Aorta (tissue), 5 donors: Measurements from ENCODE around the gene ALG6. TPM values are rescaled to one million over a fixed set of nuclear protein-coding genes. Genes with fewer than 3 reads are reported as not detected.
"Not testable (repeated sequence)": the region's sequence is repeated elsewhere in the genome, so short reads cannot be mapped to it uniquely, and the experiment has no call there.

Experiments
- ATAC-seq: fragments of 200-7000 bp; cut with Tn5 transposase; one replicate; pipeline ENCODE4 v1.9.1; 2022; ENCODE audit warnings: moderate library complexity; ENCODE audit not compliant: low FRiP score
- DNase-seq, 2 donors: peaks; one replicate each; pipeline ENCODE4 v3.0.0-alpha.2; 2020
- H3K27ac ChIP-seq, 2 donors: one replicate each; pipeline ENCODE4 v1.5.1; 2013; ENCODE audit warnings: low read length in 2 of 2, mild to moderate bottlenecking in 2 of 2, moderate library complexity in 2 of 2, control low read depth in 1 of 2, inconsistent platforms in 1 of 2, low read depth in 1 of 2
- H3K27me3 ChIP-seq, 2 donors: one replicate each; pipeline ENCODE4 v1.6.1; 2013; ENCODE audit warnings: control low read depth in 1 of 2, low read length in 1 of 2, mild to moderate bottlenecking in 1 of 2, moderate library complexity in 1 of 2; ENCODE audit not compliant: insufficient read depth in 2 of 2, control insufficient read depth in 1 of 2
- H3K36me3 ChIP-seq, 2 donors: one replicate each; pipeline ENCODE4 v1.6.1; 2013; ENCODE audit warnings: control low read depth in 1 of 2, low read length in 1 of 2, mild to moderate bottlenecking in 1 of 2; ENCODE audit not compliant: insufficient read depth in 2 of 2, control insufficient read depth in 1 of 2
- H3K4me1 ChIP-seq, 2 donors: one replicate each; pipeline ENCODE4 v1.6.1; 2013; ENCODE audit warnings: low read length in 2 of 2, control low read depth in 1 of 2, mild to moderate bottlenecking in 1 of 2, moderate library complexity in 1 of 2; ENCODE audit not compliant: insufficient read depth in 2 of 2, control insufficient read depth in 1 of 2
- H3K4me3 ChIP-seq, 2 donors: one replicate each; pipeline ENCODE4 v1.5.1; 2013; ENCODE audit warnings: low read length in 2 of 2, control low read depth in 1 of 2, mild to moderate bottlenecking in 1 of 2
- H3K9me3 ChIP-seq: one replicate; pipeline ENCODE4 v1.6.1; 2013; ENCODE audit warnings: mild to moderate bottlenecking, low read length; ENCODE audit not compliant: control insufficient read depth
- WGBS, 2 donors: extraction: QIAGEN DNeasy Blood & Tissue Kit; methylation state at CpG; one replicate each; pipeline ENCODE4 v1.1.7; 2013; 5-methylcytosine and 5-hydroxymethylcytosine counted together
- intact Hi-C, 2 donors: fragments of 100-400 bp; cut with DNase I; formaldehyde crosslinking; loops; one replicate each; pipeline versions ENCODE4 v1.14.2 to v1.15.0; 2022
- polyA plus RNA-seq, 2 donors: library from polyadenylated mRNA; stranded (reverse); fragments of 200-250 nt; gene quantifications; one replicate each; pipeline ENCODE4 v1.2.3, GENCODE V29; 2013
- total RNA-seq, 2 donors: library from RNA; stranded (reverse); fragmentation: NEBNext Ultra II Directional; extraction: Animal tissue kit (Norgen Biotek cat#: 25700); gene quantifications; one replicate each; pipeline ENCODE4 v1.2.1, GENCODE V29; 2021
- donor health status: healthy with polysubstance abuse.
- donor health status: Bipolar disorder and iron deficiency.
- donor health status: DM: no; HTN: no; CAD: no.
- donor health status: DM: no; HTN: no; CAD: no.
- donor health status: DM: yes; HTN: yes; CAD: no.

ALG6 gene
- total and polyA plus RNA-seq, 4 donors, result 2.4 to 11.0 (median 8.4) TPM

DNA sequence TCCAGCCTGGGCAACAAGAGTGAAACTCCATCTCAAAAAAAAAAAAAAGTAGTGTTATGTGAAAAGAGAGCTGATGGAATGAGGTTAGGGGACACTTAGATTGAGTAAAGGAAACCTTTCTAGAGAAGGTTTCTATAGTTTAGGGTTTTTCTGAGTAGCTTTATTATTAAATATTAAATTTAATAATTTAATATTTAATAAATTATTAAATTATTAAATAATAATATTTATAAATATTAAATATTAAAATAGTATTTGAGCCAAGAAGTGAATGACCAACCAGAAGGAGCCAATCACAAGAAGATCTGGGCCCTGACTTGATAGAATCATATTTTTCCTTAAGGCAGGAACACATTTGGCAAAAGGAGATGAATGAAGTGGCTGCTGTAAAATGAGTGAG, 50.7 kb downstream of the ALG6 start:
- Histone ChIP-seq H3K36me3 (peaks cover 0 to 3% of the 10 kb centered on the region in 2 donors), H3K27me3 (no peaks in the 10 kb centered on the region), H3K27ac (no peak overlapping the region), H3K4me1 (no peaks in the 10 kb centered on the region), H3K4me3 (no peak overlapping the region), H3K9me3 (no peaks in the 10 kb centered on the region)
- no peak for DNase-seq
- no peak for ATAC-seq
- intact Hi-C loops, result no loop called here

DNA sequence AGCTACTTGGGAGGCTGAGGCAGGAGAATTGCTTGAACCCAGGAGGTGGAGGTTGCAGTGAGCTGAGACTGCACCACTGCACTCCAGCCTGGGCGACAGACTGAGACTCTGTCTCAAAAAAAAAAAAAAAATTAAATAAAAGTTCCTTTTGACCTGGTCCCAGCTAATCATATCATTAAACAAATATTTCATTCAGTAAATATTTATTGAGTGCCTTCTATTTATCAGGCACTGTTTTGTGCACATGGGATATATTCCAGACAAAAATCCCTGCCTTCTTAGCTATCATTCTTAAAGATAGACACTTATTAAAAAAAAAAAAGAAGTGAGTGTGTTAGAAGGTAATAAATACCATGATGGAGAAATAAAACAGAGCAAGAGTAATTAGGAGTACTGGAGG, 53.3 kb downstream of the ALG6 start:
- WGBS, 2 donors, result 100% methylated on average over 1 of the region's 1 CpG; no CpG with 5 or more reads in 1 of the 2 donors
- DNase-seq, H3K36me3 ChIP-seq, ATAC-seq, H3K4me3 ChIP-seq, intact Hi-C loops, H3K27ac ChIP-seq, H3K4me1 ChIP-seq, H3K9me3 ChIP-seq, H3K27me3 ChIP-seq: not testable (repeated sequence)

DNA sequence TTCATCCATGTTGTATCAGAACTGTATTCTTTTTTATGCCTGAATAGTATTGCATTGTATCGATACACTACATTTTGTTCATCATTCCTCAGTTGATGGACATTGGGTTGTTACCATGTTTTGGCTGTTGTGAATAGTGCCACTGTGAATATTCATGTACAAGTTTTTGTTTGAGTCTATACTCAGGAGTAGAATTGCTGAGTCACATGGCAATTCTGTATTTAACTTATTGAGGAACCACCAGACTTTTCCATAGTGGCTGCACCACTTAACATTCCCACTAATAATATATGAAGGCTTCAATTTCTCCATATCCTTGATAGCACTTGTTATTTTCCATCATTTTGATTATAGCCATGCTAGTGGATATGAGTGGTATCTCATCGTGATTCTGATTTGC, 56.2 kb downstream of the ALG6 start:
- no peaks in the 10 kb centered on the region for H3K4me1 ChIP-seq
- H3K27me3 ChIP-seq, result no peaks in the 10 kb centered on the region
- H3K4me3 ChIP-seq, result no peak overlapping the region
- no peak for ATAC-seq
- H3K36me3 ChIP-seq, result peaks cover 0 to 3% of the 10 kb centered on the region in 2 donors
- no peak overlapping the region for H3K27ac ChIP-seq
- H3K9me3 ChIP-seq, result no peaks in the 10 kb centered on the region
- intact Hi-C loops, result no loop called here
- no peak for DNase-seq
- 97 to 99% methylated on average over 2 of the region's 2 CpGs for WGBS, 2 donors

DNA sequence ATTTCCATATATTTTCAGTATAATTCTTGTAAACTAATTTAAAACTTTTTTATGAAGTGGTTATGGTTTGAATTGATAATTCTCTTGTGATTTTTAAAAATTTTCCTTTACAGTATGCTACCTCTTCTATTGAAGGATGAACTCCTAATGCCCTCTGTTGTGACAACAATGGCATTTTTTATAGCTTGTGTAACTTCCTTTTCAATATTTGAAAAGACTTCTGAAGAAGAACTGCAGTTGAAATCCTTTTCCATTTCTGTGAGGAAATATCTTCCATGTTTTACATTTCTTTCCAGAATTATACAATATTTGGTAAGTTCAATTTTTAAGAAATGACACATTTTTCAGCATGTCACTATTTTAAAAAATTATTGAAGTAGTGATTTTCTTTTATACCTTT, 61.4 kb downstream of the ALG6 start:
- Histone ChIP-seq H3K9me3 (no peaks in the 10 kb centered on the region), H3K27me3 (no peaks in the 10 kb centered on the region), H3K27ac (no peak overlapping the region), H3K4me3 (no peak overlapping the region), H3K4me1 (no peaks in the 10 kb centered on the region), H3K36me3 (peaks cover 0 to 4% of the 10 kb centered on the region in 2 donors)
- no peak for DNase-seq
- intact Hi-C loops, result no loop called here
- no peak for ATAC-seq

DNA sequence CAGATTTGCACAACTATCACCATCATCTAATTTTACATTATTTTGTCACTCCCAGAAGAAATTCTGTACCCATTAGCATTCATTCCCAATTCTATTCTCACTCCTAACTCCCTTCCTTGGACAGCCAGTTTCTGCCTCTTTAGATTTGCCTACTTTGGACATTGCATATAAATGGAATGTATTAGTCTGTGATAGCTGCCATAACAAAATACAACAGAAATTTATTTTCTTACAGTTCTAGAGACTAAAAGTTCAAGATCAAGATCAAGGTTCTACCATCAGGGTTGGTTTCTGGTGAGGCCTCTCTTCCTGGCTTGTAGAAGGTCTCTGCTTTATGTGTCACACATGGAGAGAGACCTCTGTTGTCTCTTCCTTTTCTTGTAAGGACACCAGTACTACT, 61.9 kb downstream of the ALG6 start:
- Histone ChIP-seq H3K36me3 (peaks cover 0 to 4% of the 10 kb centered on the region in 2 donors), H3K27me3 (no peaks in the 10 kb centered on the region)
- ATAC-seq, result no peak

DNA sequence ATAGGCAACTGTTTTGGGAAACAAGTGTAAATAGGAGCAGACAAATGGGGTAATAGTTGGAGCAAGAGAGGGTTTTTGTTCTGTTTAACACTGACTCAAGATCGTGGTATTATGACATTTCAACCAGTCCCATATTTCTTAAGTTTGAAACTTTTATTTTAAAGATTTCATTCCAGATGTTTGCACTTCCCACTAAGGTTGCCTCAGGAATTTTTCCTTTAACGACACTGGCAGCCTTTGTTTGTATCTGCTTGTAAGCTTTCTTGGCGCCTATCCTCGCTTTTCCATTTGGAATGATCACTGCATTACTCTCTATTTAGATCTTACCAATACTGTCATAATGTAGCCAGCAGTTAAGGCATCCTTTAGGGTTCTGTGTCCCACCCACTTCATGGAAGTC, 67.7 kb downstream of the ALG6 start:
- WGBS, 2 donors, result 76 to 80% methylated on average over 4 of the region's 4 CpGs
- ATAC-seq, result no peak
- H3K27me3 ChIP-seq, result no peaks in the 10 kb centered on the region

More for the DNA sequence above, 61.9 kb downstream of the ALG6 start:
- Histone ChIP-seq H3K9me3 (no peaks in the 10 kb centered on the region), H3K27ac (no peak overlapping the region), H3K4me3 (no peak overlapping the region), H3K4me1 (no peaks in the 10 kb centered on the region)
- intact Hi-C loops, result no loop called here
- no peak for DNase-seq

DNA sequence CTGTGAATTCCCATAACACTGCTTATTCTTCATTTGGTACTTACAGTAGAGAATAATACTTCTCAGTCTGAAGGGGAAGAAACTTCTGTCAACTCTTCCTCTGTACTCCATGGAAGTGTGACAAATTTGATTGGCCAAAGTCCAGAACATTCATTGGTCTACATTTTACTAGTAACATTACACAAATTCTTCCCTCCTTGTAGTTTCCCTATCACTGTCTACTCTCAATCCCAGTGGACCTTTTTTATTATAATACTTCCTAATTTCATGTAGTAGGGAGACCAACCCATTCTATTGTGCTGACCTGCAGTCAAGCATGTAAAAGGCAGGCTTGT, 74.7 kb downstream of the ALG6 start:
- no peak overlapping the region for H3K4me3 ChIP-seq
- intact Hi-C loops, result no loop called here
- ATAC-seq, result no peak

More for the DNA sequence above, 67.7 kb downstream of the ALG6 start:
- no peak for DNase-seq
- intact Hi-C loops, result no loop called here
- Histone ChIP-seq H3K4me1 (no peaks in the 10 kb centered on the region), H3K9me3 (no peaks in the 10 kb centered on the region), H3K4me3 (no peak overlapping the region), H3K27ac (no peak overlapping the region), H3K36me3 (no peaks in the 10 kb centered on the region)

DNA sequence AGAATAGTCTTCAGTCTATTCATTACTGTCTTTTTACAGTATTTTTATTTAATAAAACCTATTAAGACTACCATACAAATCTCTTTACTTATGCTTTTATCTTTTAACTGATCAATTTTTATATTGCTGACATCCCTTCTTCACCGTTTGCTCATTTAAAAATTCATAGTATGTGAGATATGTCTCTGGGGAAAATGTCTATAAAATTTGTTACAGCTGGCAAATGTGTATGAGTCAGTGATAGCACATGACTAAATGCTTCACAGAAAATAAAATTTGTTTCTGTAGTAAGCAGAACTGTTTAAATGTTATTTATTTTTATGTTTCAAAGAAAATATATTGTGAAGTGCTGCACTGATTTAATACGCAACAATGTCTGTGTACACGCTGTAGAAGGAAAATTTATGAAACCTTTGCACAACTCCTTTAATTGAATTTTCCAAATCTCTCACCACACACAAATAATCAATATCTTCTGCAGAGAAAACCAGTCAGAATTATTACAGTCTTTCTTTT, 81.4 kb downstream of the ALG6 start:
- DNase-seq (no peak), ATAC-seq (no peak)
- Histone ChIP-seq H3K9me3 (no peaks in the 10 kb centered on the region), H3K27me3 (no peaks in the 10 kb centered on the region), H3K27ac (no peak overlapping the region), H3K4me1 (no peaks in the 10 kb centered on the region), H3K4me3 (no peak overlapping the region), H3K36me3 (no peaks in the 10 kb centered on the region)
- intact Hi-C loops, result no loop called here
- WGBS, 2 donors, result 85 to 88% methylated on average over 3 of the region's 3 CpGs

More for the DNA sequence above, 74.7 kb downstream of the ALG6 start:
- no peaks in the 10 kb centered on the region for H3K27me3 ChIP-seq
- H3K27ac ChIP-seq, result no peak overlapping the region
- no peaks in the 10 kb centered on the region for H3K36me3 ChIP-seq
- no peak for DNase-seq
- H3K9me3 ChIP-seq, result no peaks in the 10 kb centered on the region
- H3K4me1 ChIP-seq, result no peaks in the 10 kb centered on the region

DNA sequence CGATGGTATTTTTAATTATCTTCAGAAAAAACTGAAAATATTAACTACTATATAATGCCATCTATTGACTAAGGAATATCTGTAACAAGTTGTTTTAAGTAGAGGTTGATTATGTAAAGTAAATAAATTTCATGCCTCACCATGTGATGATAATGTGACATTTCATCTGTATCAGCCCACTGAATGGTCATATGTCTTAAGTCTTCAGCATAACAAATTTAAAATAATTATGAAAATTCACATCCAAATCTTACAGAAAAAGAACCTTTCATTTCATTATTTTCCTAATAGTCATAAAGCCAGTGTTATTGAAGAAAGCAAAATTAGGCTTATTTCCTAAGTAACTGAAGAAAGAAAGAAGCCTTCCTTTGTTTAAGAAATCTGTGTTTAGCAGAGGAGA, 83.0 kb downstream of the ALG6 start:
- Histone ChIP-seq H3K4me3 (no peak overlapping the region), H3K27me3 (no peaks in the 10 kb centered on the region), H3K9me3 (no peaks in the 10 kb centered on the region), H3K36me3 (no peaks in the 10 kb centered on the region), H3K27ac (no peak overlapping the region), H3K4me1 (no peaks in the 10 kb centered on the region)
- DNase-seq (no peak), ATAC-seq (no peak)
- WGBS, 2 donors, result 93 to 94% methylated on average over 1 of the region's 1 CpG
- intact Hi-C loops, result no loop called here
